Stimulated activated naive CD8-positive, alpha-beta T cell treated with anti-CD3 and anti-CD28 coated beads, Interleukin-15, Interleukin-2, amounts not matched to agents 100 ng/mL and 50 ng/mL, for 24 hours (primary cell): Measurements from ENCODE around the gene USB1.
"Not testable (repeated sequence)": the region's sequence is repeated elsewhere in the genome, so short reads cannot be mapped to it uniquely, and the experiment has no call there.

Source experiments
- H3K27ac Mint-ChIP-seq: one replicate; pipeline ENCODE4 v1.8.0; 2021; ENCODE audit warnings: mild to moderate bottlenecking, mixed read lengths
- H3K27me3 Mint-ChIP-seq: one replicate; pipeline ENCODE4 v1.8.0; 2021; ENCODE audit warnings: mixed read lengths
- H3K36me3 Mint-ChIP-seq: one replicate; pipeline ENCODE4 v1.8.0; 2021; ENCODE audit warnings: low read depth, mixed read lengths
- H3K4me1 Mint-ChIP-seq: one replicate; pipeline ENCODE4 v1.8.0; 2021; ENCODE audit warnings: low read depth, mixed read lengths
- H3K4me3 Mint-ChIP-seq: one replicate; pipeline ENCODE4 v1.8.0; 2021; ENCODE audit warnings: mild to moderate bottlenecking, mixed read lengths
- H3K9me3 Mint-ChIP-seq: one replicate; pipeline ENCODE4 v1.8.0; 2021; ENCODE audit warnings: mixed read lengths

The USB1 gene

GRCh38 chr16:57997176-57997527, 4.1 kb upstream of the USB1 start:
- Mint-ChIP-seq H3K27ac (no peak overlapping the region), H3K4me3 (no peak overlapping the region), H3K9me3 (no peaks in the 10 kb centered on the region), H3K36me3 (peaks cover 3% of the 10 kb centered on the region), H3K4me1 (peaks cover 46% of the 10 kb centered on the region), H3K27me3 (no peaks in the 10 kb centered on the region)

GRCh38 chr16:57997528-57998265, 3.5 kb upstream of the USB1 start:
- peak overlapping the region; percentile 40 for H3K27ac Mint-ChIP-seq
- no peaks in the 10 kb centered on the region for H3K9me3 Mint-ChIP-seq
- H3K4me3 Mint-ChIP-seq, result peak overlapping the region; percentile 41
- H3K4me1 Mint-ChIP-seq, result peaks cover 51% of the 10 kb centered on the region
- H3K36me3 Mint-ChIP-seq, result peaks cover 7% of the 10 kb centered on the region
- H3K27me3 Mint-ChIP-seq, result no peaks in the 10 kb centered on the region

GRCh38 chr16:57998486-57998885, 2.7 kb upstream of the USB1 start:
- Mint-ChIP-seq H3K27ac (peak overlapping the region; percentile 49), H3K27me3 (no peaks in the 10 kb centered on the region), H3K9me3 (no peaks in the 10 kb centered on the region), H3K4me3 (peak overlapping the region; percentile 41), H3K36me3 (peaks cover 13% of the 10 kb centered on the region), H3K4me1 (peaks cover 59% of the 10 kb centered on the region)

GRCh38 chr16:57998992-57999365, 2.2 kb upstream of the USB1 start:
- peak overlapping the region; percentile 72 for H3K27ac Mint-ChIP-seq
- peak overlapping the region; percentile 81 for H3K4me3 Mint-ChIP-seq
- peaks cover 63% of the 10 kb centered on the region for H3K4me1 Mint-ChIP-seq

GRCh38 chr16:57999366-57999970, 1.7 kb upstream of the USB1 start:
- Mint-ChIP-seq H3K9me3 (no peaks in the 10 kb centered on the region), H3K36me3 (peaks cover 20% of the 10 kb centered on the region), H3K4me3 (peak overlapping the region; percentile 81), H3K27me3 (no peaks in the 10 kb centered on the region), H3K27ac (peak overlapping the region; percentile 72), H3K4me1 (peaks cover 64% of the 10 kb centered on the region)

More at GRCh38 chr16:57998992-57999365, 2.2 kb upstream of the USB1 start:
- no peaks in the 10 kb centered on the region for H3K9me3 Mint-ChIP-seq
- H3K27me3 Mint-ChIP-seq, result no peaks in the 10 kb centered on the region
- peaks cover 17% of the 10 kb centered on the region for H3K36me3 Mint-ChIP-seq

GRCh38 chr16:57999971-58000705, 1.1 kb upstream of the USB1 start, which contains the start of gene ZNF319:
Gene ZNF319 (minus strand): TSS chr16:58000672. CDS start chr16:57998265, 2,407 bp downstream.
- Mint-ChIP-seq H3K4me1 (peaks cover 64% of the 10 kb centered on the region), H3K36me3 (peaks cover 24% of the 10 kb centered on the region), H3K27me3 (no peaks in the 10 kb centered on the region)

GRCh38 chr16:58001781-58002415, 691 bp downstream of the USB1 start:
- H3K4me1 Mint-ChIP-seq, result peaks cover 59% of the 10 kb centered on the region
- peak overlapping the region; percentile 88 for H3K27ac Mint-ChIP-seq
- H3K9me3 Mint-ChIP-seq, result no peaks in the 10 kb centered on the region
- peak overlapping the region; percentile 92 for H3K4me3 Mint-ChIP-seq
- H3K36me3 Mint-ChIP-seq, result peaks cover 34% of the 10 kb centered on the region
- H3K27me3 Mint-ChIP-seq, result no peaks in the 10 kb centered on the region

More at GRCh38 chr16:57999971-58000705, 1.1 kb upstream of the USB1 start, which contains the start of gene ZNF319:
- Mint-ChIP-seq H3K27ac (peak within 1 kb of the TSS; percentile 88), H3K9me3 (no peaks in the 10 kb centered on the region), H3K4me3 (peak within 1 kb of the TSS; percentile 92)

GRCh38 chr16:58002416-58002800, 1.2 kb downstream of the USB1 start:
- Mint-ChIP-seq H3K4me3 (peak overlapping the region; percentile 92), H3K4me1 (peaks cover 55% of the 10 kb centered on the region), H3K36me3 (peaks cover 37% of the 10 kb centered on the region), H3K9me3 (no peaks in the 10 kb centered on the region), H3K27me3 (no peaks in the 10 kb centered on the region), H3K27ac (no peak overlapping the region)

GRCh38 chr16:58002936-58003335, 1.7 kb downstream of the USB1 start:
- H3K27me3 Mint-ChIP-seq, result no peaks in the 10 kb centered on the region
- H3K4me1 Mint-ChIP-seq, result peaks cover 51% of the 10 kb centered on the region
- H3K4me3 Mint-ChIP-seq, result no peak overlapping the region
- no peak overlapping the region for H3K27ac Mint-ChIP-seq
- H3K9me3 Mint-ChIP-seq, result no peaks in the 10 kb centered on the region
- peaks cover 39% of the 10 kb centered on the region for H3K36me3 Mint-ChIP-seq

- Mint-ChIP-seq H3K36me3 (peaks cover 44% of the 10 kb centered on the region), H3K4me1 (peaks cover 34% of the 10 kb centered on the region)
- not testable (repeated sequence) for H3K27me3 Mint-ChIP-seq, H3K4me3 Mint-ChIP-seq, H3K27ac Mint-ChIP-seq, H3K9me3 Mint-ChIP-seq
Observed at GRCh38 chr16:58004736-58005135, 3.5 kb downstream of the USB1 start.

GRCh38 chr16:58009856-58010416, 8.7 kb downstream of the USB1 start:
- Mint-ChIP-seq H3K4me3 (no peak overlapping the region), H3K36me3 (peaks cover 42% of the 10 kb centered on the region), H3K27me3 (no peaks in the 10 kb centered on the region), H3K27ac (no peak overlapping the region), H3K4me1 (peaks cover under 1% of the 10 kb centered on the region), H3K9me3 (no peaks in the 10 kb centered on the region)

- Mint-ChIP-seq H3K27me3 (no peaks in the 10 kb centered on the region), H3K4me1 (no peaks in the 10 kb centered on the region), H3K4me3 (no peak overlapping the region), H3K27ac (no peak overlapping the region), H3K36me3 (peaks cover 39% of the 10 kb centered on the region), H3K9me3 (no peaks in the 10 kb centered on the region)
Observed at GRCh38 chr16:58010886-58011285, 9.7 kb downstream of the USB1 start.

GRCh38 chr16:58011652-58012051, 10.4 kb downstream of the USB1 start:
- H3K4me1 Mint-ChIP-seq, result no peaks in the 10 kb centered on the region
- H3K4me3 Mint-ChIP-seq, result no peak overlapping the region
- H3K36me3 Mint-ChIP-seq, result peaks cover 35% of the 10 kb centered on the region
- no peak overlapping the region for H3K27ac Mint-ChIP-seq
- H3K9me3 Mint-ChIP-seq, result no peaks in the 10 kb centered on the region
- H3K27me3 Mint-ChIP-seq, result no peaks in the 10 kb centered on the region

- peaks cover 29% of the 10 kb centered on the region for H3K36me3 Mint-ChIP-seq
- no peak overlapping the region for H3K27ac Mint-ChIP-seq
- no peaks in the 10 kb centered on the region for H3K4me1 Mint-ChIP-seq
- no peaks in the 10 kb centered on the region for H3K9me3 Mint-ChIP-seq
- no peak overlapping the region for H3K4me3 Mint-ChIP-seq
- H3K27me3 Mint-ChIP-seq, result no peaks in the 10 kb centered on the region
Observed at GRCh38 chr16:58012481-58012880, 11.3 kb downstream of the USB1 start.
